Measurements from ENCODE around the gene ZNF831. TPM values are rescaled to one million over a fixed set of nuclear protein-coding genes. Genes with fewer than 3 reads are reported as not detected.

The ZNF831 gene
- total RNA-seq, 1 donor, result not detected

GRCh38 chr20:59183751-59184150 lies 20.1 kb downstream of the ZNF831 start:
- no peak overlapping the region for H3K4me3 ChIP-seq (ENCODE audit: low read depth, low read length)
- DNase-seq (ENCODE audit: low read depth), result no peak
- TF ChIP-seq, protein P1, sequence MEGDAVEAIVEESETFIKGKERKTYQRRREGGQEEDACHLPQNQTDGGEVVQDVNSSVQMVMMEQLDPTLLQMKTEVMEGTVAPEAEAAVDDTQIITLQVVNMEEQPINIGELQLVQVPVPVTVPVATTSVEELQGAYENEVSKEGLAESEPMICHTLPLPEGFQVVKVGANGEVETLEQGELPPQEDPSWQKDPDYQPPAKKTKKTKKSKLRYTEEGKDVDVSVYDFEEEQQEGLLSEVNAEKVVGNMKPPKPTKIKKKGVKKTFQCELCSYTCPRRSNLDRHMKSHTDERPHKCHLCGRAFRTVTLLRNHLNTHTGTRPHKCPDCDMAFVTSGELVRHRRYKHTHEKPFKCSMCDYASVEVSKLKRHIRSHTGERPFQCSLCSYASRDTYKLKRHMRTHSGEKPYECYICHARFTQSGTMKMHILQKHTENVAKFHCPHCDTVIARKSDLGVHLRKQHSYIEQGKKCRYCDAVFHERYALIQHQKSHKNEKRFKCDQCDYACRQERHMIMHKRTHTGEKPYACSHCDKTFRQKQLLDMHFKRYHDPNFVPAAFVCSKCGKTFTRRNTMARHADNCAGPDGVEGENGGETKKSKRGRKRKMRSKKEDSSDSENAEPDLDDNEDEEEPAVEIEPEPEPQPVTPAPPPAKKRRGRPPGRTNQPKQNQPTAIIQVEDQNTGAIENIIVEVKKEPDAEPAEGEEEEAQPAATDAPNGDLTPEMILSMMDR (IDR thresholded peaks at IDR 0.05; ENCODE audit: insufficient read depth, low read depth, low read length), result no peak

DNA sequence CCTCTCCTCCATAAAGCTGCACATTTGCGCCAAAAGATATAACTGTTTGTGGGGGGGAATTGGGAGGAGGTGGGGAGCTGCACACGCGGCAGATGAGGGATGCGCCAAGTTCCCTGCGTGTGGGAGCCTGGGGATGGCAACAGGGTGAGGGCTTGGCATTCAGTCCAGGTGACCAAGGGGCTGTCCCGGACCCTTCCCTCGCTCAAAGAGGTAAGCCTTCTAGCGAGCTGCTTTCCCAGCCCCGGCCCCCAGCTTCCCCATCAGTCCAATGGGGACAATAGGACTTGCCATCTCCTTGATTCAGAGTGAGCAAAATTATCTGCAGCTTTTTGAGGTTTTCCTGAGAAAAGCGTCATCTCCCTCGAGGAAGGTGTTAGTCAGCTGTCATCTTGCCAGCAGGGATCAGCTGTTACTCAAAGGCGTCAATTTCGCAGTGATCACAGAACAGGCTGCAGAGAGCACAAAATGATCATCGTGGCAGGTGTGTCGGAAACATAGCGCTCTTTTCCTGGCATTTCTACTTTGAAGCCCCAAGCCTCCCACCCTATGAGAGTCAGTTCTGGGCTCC lies 21.3 kb downstream of the ZNF831 start:
- TF ChIP-seq, protein P1 (IDR thresholded peaks at IDR 0.05; ENCODE audit: insufficient read depth, low read depth, low read length), result no peak
- H3K4me3 ChIP-seq (ENCODE audit: low read depth, low read length), result no peak overlapping the region
- no peak for DNase-seq (ENCODE audit: low read depth)

- DNase-seq (ENCODE audit: low read depth), result no peak
- no peak overlapping the region for H3K4me3 ChIP-seq (ENCODE audit: low read depth, low read length)
- TF ChIP-seq, protein P1 (IDR thresholded peaks at IDR 0.05; ENCODE audit: insufficient read depth, low read depth, low read length), result no peak
These were observed 22.2 kb downstream of the ZNF831 start for GRCh38 chr20:59185809-59186208.

- TF ChIP-seq, protein P1 (IDR thresholded peaks at IDR 0.05; ENCODE audit: insufficient read depth, low read depth, low read length), result no peak
- H3K4me3 ChIP-seq (ENCODE audit: low read depth, low read length), result no peak overlapping the region
- DNase-seq (ENCODE audit: low read depth), result no peak
These were observed 26.8 kb downstream of the ZNF831 start for GRCh38 chr20:59190466-59190865.

DNA sequence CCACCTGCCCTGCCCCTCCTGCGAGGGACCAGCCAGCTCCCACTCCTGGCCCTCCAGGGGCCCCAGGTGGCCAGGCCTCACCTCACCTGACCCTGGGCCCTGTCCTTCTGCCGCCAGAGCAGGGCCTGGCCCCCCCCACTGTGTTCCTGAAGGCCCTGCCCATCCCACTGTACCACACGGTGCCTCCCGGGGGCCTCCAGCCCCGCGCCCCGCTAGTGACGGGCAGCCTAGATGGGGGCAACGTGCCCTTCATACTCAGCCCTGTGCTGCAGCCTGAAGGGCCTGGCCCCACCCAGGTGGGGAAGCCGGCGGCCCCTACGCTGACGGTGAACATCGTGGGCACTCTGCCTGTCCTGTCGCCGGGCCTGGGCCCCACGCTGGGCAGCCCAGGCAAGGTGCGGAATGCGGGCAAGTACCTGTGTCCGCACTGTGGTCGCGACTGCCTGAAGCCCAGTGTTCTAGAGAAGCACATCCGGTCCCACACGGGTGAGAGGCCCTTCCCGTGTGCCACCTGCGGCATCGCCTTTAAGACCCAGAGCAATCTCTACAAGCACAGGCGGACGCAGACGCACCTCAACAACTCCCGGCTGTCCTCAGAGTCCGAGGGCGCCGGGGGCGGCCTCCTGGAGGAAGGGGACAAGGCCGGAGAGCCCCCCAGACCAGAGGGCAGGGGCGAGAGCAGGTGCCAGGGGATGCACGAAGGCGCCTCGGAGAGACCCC lies 27.6 kb downstream of the ZNF831 start:
- TF ChIP-seq, protein P1 (IDR thresholded peaks at IDR 0.05; ENCODE audit: insufficient read depth, low read depth, low read length), result no peak
- H3K4me3 ChIP-seq (ENCODE audit: low read depth, low read length), result no peak overlapping the region
- no peak for DNase-seq (ENCODE audit: low read depth)

GRCh38 chr20:59191756-59192532 lies 28.3 kb downstream of the ZNF831 start:
- DNase-seq (ENCODE audit: low read depth), result no peak
- H3K4me3 ChIP-seq (ENCODE audit: low read depth, low read length), result no peak overlapping the region
- TF ChIP-seq, protein P1 (IDR thresholded peaks at IDR 0.05; ENCODE audit: insufficient read depth, low read depth, low read length), result no peak

Data from fibroblast of villous mesenchyme (primary cell).